HEK293 (cell line): ENCODE results near the gene DNAJC5.

Experiments used
- BCL11B ChIP-seq: fragments of 450-650 bp; formaldehyde crosslinking; IDR thresholded peaks from 2 replicates; pipeline ENCODE4 v1.5.1; 2016; ENCODE audit warnings: low read depth, missing biosample characterization, missing genetic modification characterization
- KLF1 ChIP-seq: fragments of 450-650 bp; formaldehyde crosslinking; IDR thresholded peaks from 2 replicates; pipeline ENCODE4 v1.5.1; 2016; ENCODE audit warnings: missing biosample characterization, missing genetic modification characterization
- KLF16 ChIP-seq: fragments of 450-650 bp; formaldehyde crosslinking; IDR thresholded peaks from 2 replicates; pipeline ENCODE4 v1.5.1; 2017; ENCODE audit warnings: missing biosample characterization, missing genetic modification characterization
- KLF8 ChIP-seq: fragments of 450-650 bp; formaldehyde crosslinking; IDR thresholded peaks from 2 replicates; pipeline ENCODE4 v1.5.1; 2016; ENCODE audit warnings: missing biosample characterization, missing genetic modification characterization
- REPIN1 ChIP-seq: fragments of 450-650 bp; formaldehyde crosslinking; IDR thresholded peaks from 2 replicates; pipeline ENCODE4 v1.5.1; 2017; ENCODE audit warnings: missing biosample characterization, missing genetic modification characterization, low read depth
- SCRT1 ChIP-seq: fragments of 450-650 bp; formaldehyde crosslinking; IDR thresholded peaks from 2 replicates; pipeline ENCODE4 v1.5.1; 2016; ENCODE audit warnings: missing biosample characterization, missing genetic modification characterization, borderline replicate concordance
- YY1 ChIP-seq: fragments of 450-650 bp; formaldehyde crosslinking; IDR thresholded peaks from 2 replicates; pipeline ENCODE4 v1.5.1; 2018; ENCODE audit warnings: missing biosample characterization, missing genetic modification characterization
- YY2 ChIP-seq: fragments of 450-650 bp; formaldehyde crosslinking; IDR thresholded peaks from 2 replicates; pipeline ENCODE4 v1.5.1; 2016; ENCODE audit warnings: missing biosample characterization, missing genetic modification characterization
- ZBTB20 ChIP-seq: fragments of 450-650 bp; formaldehyde crosslinking; IDR thresholded peaks from 2 replicates; pipeline ENCODE4 v1.5.1; 2016; ENCODE audit warnings: missing biosample characterization, missing genetic modification characterization
- ZBTB48 ChIP-seq: fragments of 450-650 bp; formaldehyde crosslinking; IDR thresholded peaks from 2 replicates; pipeline ENCODE4 v1.5.1; 2016; ENCODE audit warnings: missing biosample characterization, missing genetic modification characterization
- ZBTB8A ChIP-seq: fragments of 450-650 bp; formaldehyde crosslinking; IDR thresholded peaks from 2 replicates; pipeline ENCODE4 v1.5.1; 2016; ENCODE audit warnings: missing biosample characterization, missing genetic modification characterization
- ZFHX2 ChIP-seq: fragments of 450-650 bp; formaldehyde crosslinking; conservative IDR thresholded peaks from 2 replicates; pipeline ENCODE4 v1.5.1; 2016; ENCODE audit warnings: missing biosample characterization, missing genetic modification characterization
- ZNF112 ChIP-seq: fragments of 450-650 bp; formaldehyde crosslinking; IDR thresholded peaks from 2 replicates; pipeline ENCODE4 v1.5.0; 2017; ENCODE audit warnings: missing biosample characterization, missing genetic modification characterization
- ZNF146 ChIP-seq: fragments of 450-650 bp; formaldehyde crosslinking; IDR thresholded peaks from 2 replicates; pipeline ENCODE4 v1.5.1; 2016; ENCODE audit warnings: missing biosample characterization, missing genetic modification characterization
- ZNF341 ChIP-seq: fragments of 450-650 bp; formaldehyde crosslinking; IDR thresholded peaks from 2 replicates; pipeline ENCODE4; 2016; ENCODE audit warnings: low read depth, missing biosample characterization, missing genetic modification characterization
- ZNF394 ChIP-seq: fragments of 450-650 bp; formaldehyde crosslinking; IDR thresholded peaks from 2 replicates; pipeline ENCODE4 v1.5.1; 2016; ENCODE audit warnings: missing biosample characterization, missing genetic modification characterization, mild to moderate bottlenecking, moderate library complexity, borderline replicate concordance
- ZNF423 ChIP-seq: fragments of 450-650 bp; formaldehyde crosslinking; IDR thresholded peaks from 2 replicates; pipeline ENCODE4 v1.5.1; 2016; ENCODE audit warnings: missing biosample characterization, missing genetic modification characterization
- ZNF623 ChIP-seq: fragments of 450-650 bp; formaldehyde crosslinking; IDR thresholded peaks from 2 replicates; pipeline ENCODE4 v1.5.1; 2016; ENCODE audit warnings: missing biosample characterization, missing genetic modification characterization
- ZNF624 ChIP-seq: fragments of 450-650 bp; formaldehyde crosslinking; IDR thresholded peaks from 2 replicates; pipeline ENCODE4 v1.5.1; 2017; ENCODE audit warnings: missing biosample characterization, missing genetic modification characterization
- ZNF664 ChIP-seq: fragments of 450-650 bp; formaldehyde crosslinking; IDR thresholded peaks from 2 replicates; pipeline ENCODE4 v1.5.1; 2016; ENCODE audit warnings: missing biosample characterization, missing genetic modification characterization
- ZNF747 ChIP-seq: fragments of 450-650 bp; formaldehyde crosslinking; IDR thresholded peaks from 2 replicates; pipeline ENCODE4 v1.5.1; 2016; ENCODE audit warnings: missing biosample characterization, missing genetic modification characterization
- ZNF777 ChIP-seq: fragments of 450-650 bp; formaldehyde crosslinking; IDR thresholded peaks from 2 replicates; pipeline ENCODE4 v1.5.1; 2017; ENCODE audit warnings: missing biosample characterization, missing genetic modification characterization, borderline replicate concordance
- ZNF792 ChIP-seq: fragments of 450-650 bp; formaldehyde crosslinking; IDR thresholded peaks from 2 replicates; pipeline ENCODE4 v1.5.1; 2016; ENCODE audit warnings: missing biosample characterization, missing genetic modification characterization
- ZXDB ChIP-seq: fragments of 450-650 bp; formaldehyde crosslinking; IDR thresholded peaks from 2 replicates; pipeline ENCODE4 v1.5.1; 2016; ENCODE audit warnings: missing biosample characterization, missing genetic modification characterization
- TF ChIP-seq, protein P1 (sequence below): fragments of 450-650 bp; formaldehyde crosslinking; conservative IDR thresholded peaks from 2 replicates; pipeline ENCODE4 v1.5.1; 2016; ENCODE audit warnings: low read depth, missing biosample characterization, missing genetic modification characterization
- TF ChIP-seq, protein P2 (sequence below): fragments of 450-650 bp; formaldehyde crosslinking; IDR thresholded peaks from 2 replicates; pipeline ENCODE4 v1.5.1; 2017; ENCODE audit warnings: missing biosample characterization, missing genetic modification characterization
- TF ChIP-seq, protein P3 (sequence below): fragments of 450-650 bp; formaldehyde crosslinking; IDR thresholded peaks from 2 replicates; pipeline ENCODE4 v1.5.1; 2016; ENCODE audit warnings: missing biosample characterization, missing genetic modification characterization
- TF ChIP-seq, protein P4 (sequence below): fragments of 450-650 bp; formaldehyde crosslinking; IDR thresholded peaks from 2 replicates; pipeline ENCODE4 v1.5.1; 2016; ENCODE audit warnings: missing biosample characterization, missing genetic modification characterization

The DNAJC5 gene

DNA sequence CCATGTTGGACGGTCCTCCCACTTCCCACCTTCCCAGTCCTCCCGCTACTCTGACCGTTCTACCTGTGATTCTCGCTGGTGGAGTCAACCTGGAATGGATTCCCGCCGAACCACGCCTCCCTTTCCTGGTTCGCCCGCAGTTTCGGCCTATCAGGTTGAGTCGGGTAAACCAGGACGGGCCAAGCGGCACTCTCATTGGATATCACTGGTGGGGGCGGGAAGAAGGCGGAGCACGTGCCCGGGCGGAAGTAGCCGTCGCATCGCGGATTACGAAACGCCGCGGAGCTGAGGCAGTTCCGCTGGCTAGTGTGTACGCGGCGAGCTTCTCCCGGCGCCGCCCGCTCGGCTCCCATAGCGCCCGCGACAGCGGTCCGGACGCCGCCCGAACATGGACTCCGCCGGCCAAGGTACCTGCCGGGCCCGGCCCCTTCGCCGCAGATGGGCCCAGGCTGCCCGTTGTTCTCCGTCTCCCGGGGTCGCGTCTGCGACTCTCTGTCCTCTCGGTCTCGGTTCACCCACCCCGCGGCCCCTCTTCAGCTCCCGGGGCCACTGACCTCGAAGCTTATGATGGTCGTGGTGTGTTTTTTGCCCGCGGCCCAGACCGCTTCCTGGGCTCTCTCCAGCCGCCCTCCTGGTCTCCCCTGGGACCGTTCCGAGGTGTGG, 29.8 kb upstream of the DNAJC5 start, which contains the start of gene TPD52L2 (continued):
- peak; percentile 46; the same call in 1 of the 2 replicates for TF ChIP-seq ZBTB48 (tag by site-specific recombination)
- TF ChIP-seq ZNF423 (tag by site-specific recombination): no peak
- TF ChIP-seq ZNF394: peak; percentile 66; the same call in 1 of the 2 replicates
- peak; percentile 55; the same call in 1 of the 2 replicates for TF ChIP-seq YY2 (tag by site-specific recombination)
- TF ChIP-seq BCL11B (tag by site-specific recombination): no peak
- no peak for TF ChIP-seq KLF1 (tag by site-specific recombination)
- TF ChIP-seq SCRT1 (tag by site-specific recombination): no peak
- TF ChIP-seq, protein P1, sequence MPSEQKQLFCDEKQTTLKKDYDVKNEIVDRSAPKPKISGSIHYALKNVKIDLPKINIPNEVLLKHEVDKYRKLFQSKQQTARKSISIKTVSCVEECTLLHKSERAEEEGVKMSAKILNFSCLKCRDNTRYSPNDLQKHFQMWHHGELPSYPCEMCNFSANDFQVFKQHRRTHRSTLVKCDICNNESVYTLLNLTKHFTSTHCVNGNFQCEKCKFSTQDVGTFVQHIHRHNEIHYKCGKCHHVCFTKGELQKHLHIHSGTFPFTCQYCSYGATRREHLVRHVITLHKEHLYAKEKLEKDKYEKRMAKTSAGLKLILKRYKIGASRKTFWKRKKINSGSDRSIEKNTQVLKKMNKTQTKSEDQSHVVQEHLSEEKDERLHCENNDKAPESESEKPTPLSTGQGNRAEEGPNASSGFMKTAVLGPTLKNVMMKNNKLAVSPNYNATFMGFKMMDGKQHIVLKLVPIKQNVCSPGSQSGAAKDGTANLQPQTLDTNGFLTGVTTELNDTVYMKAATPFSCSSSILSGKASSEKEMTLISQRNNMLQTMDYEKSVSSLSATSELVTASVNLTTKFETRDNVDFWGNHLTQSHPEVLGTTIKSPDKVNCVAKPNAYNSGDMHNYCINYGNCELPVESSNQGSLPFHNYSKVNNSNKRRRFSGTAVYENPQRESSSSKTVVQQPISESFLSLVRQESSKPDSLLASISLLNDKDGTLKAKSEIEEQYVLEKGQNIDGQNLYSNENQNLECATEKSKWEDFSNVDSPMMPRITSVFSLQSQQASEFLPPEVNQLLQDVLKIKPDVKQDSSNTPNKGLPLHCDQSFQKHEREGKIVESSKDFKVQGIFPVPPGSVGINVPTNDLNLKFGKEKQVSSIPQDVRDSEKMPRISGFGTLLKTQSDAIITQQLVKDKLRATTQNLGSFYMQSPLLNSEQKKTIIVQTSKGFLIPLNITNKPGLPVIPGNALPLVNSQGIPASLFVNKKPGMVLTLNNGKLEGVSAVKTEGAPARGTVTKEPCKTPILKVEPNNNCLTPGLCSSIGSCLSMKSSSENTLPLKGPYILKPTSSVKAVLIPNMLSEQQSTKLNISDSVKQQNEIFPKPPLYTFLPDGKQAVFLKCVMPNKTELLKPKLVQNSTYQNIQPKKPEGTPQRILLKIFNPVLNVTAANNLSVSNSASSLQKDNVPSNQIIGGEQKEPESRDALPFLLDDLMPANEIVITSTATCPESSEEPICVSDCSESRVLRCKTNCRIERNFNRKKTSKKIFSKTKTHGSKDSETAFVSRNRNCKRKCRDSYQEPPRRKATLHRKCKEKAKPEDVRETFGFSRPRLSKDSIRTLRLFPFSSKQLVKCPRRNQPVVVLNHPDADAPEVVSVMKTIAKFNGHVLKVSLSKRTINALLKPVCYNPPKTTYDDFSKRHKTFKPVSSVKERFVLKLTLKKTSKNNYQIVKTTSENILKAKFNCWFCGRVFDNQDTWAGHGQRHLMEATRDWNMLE (tag by site-specific recombination): peak; percentile 87
- TF ChIP-seq ZNF623 (tag by site-specific recombination): no peak
- TF ChIP-seq, protein P2, sequence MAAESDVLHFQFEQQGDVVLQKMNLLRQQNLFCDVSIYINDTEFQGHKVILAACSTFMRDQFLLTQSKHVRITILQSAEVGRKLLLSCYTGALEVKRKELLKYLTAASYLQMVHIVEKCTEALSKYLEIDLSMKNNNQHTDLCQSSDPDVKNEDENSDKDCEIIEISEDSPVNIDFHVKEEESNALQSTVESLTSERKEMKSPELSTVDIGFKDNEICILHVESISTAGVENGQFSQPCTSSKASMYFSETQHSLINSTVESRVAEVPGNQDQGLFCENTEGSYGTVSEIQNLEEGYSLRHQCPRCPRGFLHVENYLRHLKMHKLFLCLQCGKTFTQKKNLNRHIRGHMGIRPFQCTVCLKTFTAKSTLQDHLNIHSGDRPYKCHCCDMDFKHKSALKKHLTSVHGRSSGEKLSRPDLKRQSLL (tag by site-specific recombination): no peak
- TF ChIP-seq ZNF624 (tag by site-specific recombination): no peak
- TF ChIP-seq, protein P3, sequence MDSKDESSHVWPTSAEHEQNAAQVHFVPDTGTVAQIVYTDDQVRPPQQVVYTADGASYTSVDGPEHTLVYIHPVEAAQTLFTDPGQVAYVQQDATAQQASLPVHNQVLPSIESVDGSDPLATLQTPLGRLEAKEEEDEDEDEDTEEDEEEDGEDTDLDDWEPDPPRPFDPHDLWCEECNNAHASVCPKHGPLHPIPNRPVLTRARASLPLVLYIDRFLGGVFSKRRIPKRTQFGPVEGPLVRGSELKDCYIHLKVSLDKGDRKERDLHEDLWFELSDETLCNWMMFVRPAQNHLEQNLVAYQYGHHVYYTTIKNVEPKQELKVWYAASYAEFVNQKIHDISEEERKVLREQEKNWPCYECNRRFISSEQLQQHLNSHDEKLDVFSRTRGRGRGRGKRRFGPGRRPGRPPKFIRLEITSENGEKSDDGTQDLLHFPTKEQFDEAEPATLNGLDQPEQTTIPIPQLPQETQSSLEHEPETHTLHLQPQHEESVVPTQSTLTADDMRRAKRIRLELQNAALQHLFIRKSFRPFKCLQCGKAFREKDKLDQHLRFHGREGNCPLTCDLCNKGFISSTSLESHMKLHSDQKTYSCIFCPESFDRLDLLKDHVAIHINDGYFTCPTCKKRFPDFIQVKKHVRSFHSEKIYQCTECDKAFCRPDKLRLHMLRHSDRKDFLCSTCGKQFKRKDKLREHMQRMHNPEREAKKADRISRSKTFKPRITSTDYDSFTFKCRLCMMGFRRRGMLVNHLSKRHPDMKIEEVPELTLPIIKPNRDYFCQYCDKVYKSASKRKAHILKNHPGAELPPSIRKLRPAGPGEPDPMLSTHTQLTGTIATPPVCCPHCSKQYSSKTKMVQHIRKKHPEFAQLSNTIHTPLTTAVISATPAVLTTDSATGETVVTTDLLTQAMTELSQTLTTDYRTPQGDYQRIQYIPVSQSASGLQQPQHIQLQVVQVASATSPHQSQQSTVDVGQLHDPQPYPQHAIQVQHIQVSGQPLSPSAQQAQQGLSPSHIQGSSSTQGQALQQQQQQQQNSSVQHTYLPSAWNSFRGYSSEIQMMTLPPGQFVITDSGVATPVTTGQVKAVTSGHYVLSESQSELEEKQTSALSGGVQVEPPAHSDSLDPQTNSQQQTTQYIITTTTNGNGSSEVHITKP: peak; percentile 82
- TF ChIP-seq ZFHX2 (tag by site-specific recombination): peak; percentile 32; the same call in 1 of the 2 replicates
- no peak for TF ChIP-seq ZNF664 (tag by site-specific recombination)
- TF ChIP-seq ZNF341 (tag by site-specific recombination): no peak; the same call in 1 of the 2 replicates
- peak; percentile 74 for TF ChIP-seq KLF8 (tag by site-specific recombination)
- peak; percentile 56; the same call in 1 of the 2 replicates for TF ChIP-seq KLF16
- no peak for TF ChIP-seq ZNF747 (tag by site-specific recombination)
- no peak for TF ChIP-seq ZNF112 (tag by site-specific recombination)
- peak; percentile 47; the same call in 1 of the 2 replicates for TF ChIP-seq YY1 (tag by site-specific recombination)
- TF ChIP-seq REPIN1 (tag by site-specific recombination): 0 out of 2 replicates have a peak, but pooled peaks have one; percentile 55
- TF ChIP-seq ZBTB8A (tag by site-specific recombination): peak; percentile 82
- no peak; the same call in none of the 2 replicates for TF ChIP-seq ZBTB20 (tag by site-specific recombination)
- no peak for TF ChIP-seq ZNF792 (tag by site-specific recombination)
- TF ChIP-seq ZNF146 (tag by site-specific recombination): peak; percentile 62
- TF ChIP-seq, protein P4, sequence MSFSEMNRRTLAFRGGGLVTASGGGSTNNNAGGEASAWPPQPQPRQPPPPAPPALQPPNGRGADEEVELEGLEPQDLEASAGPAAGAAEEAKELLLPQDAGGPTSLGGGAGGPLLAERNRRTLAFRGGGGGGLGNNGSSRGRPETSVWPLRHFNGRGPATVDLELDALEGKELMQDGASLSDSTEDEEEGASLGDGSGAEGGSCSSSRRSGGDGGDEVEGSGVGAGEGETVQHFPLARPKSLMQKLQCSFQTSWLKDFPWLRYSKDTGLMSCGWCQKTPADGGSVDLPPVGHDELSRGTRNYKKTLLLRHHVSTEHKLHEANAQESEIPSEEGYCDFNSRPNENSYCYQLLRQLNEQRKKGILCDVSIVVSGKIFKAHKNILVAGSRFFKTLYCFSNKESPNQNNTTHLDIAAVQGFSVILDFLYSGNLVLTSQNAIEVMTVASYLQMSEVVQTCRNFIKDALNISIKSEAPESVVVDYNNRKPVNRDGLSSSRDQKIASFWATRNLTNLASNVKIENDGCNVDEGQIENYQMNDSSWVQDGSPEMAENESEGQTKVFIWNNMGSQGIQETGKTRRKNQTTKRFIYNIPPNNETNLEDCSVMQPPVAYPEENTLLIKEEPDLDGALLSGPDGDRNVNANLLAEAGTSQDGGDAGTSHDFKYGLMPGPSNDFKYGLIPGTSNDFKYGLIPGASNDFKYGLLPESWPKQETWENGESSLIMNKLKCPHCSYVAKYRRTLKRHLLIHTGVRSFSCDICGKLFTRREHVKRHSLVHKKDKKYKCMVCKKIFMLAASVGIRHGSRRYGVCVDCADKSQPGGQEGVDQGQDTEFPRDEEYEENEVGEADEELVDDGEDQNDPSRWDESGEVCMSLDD (tag by site-specific recombination): peak; percentile 46; the same call in 1 of the 2 replicates
- TF ChIP-seq ZNF777 (tag by site-specific recombination): 0 out of 2 replicates have a peak, but pooled peaks have one; percentile 68
- TF ChIP-seq ZXDB: peak; percentile 62; the same call in 1 of the 2 replicates
